Gastrocnemius medialis (tissue), 4 donors: ENCODE measurements around the gene ZNRD2. TPM values are rescaled to one million over a fixed set of nuclear protein-coding genes. Genes with fewer than 3 reads are reported as not detected.
A peak's percentile ranks its signal among the peaks of the same experiment; 100 is the strongest.

Source experiments
- ATAC-seq, 2 donors: fragments of 150-250 bp; one replicate each; pipeline ENCODE4 v1.9.1; 2016
- DNase-seq, 2 donors: peaks; one replicate each; pipeline ENCODE4 v3.0.0-alpha.2; 2019
- H3K27ac ChIP-seq, 4 donors: fragments of 200-600 bp; sonication (generic); 1 replicate in 1 of 4; 2 replicates in 3 of 4; pipeline ENCODE4 v1.5.1; 2016 to 2018; ENCODE audit warnings: mild to moderate bottlenecking in 2 of 4, moderate library complexity in 1 of 4
- H3K27me3 ChIP-seq, 3 donors: fragments of 200-600 bp; sonication (generic) in 2 of 3; 1 replicate in 1 of 3; 2 replicates in 2 of 3; pipeline versions ENCODE4 v1.5.1 to v1.6.0; 2016 to 2019; ENCODE audit warnings: mild to moderate bottlenecking in 1 of 3, moderate library complexity in 1 of 3
- H3K36me3 ChIP-seq, 2 donors: fragments of 200-600 bp; sonication (generic) in 1 of 2; one replicate each; pipeline ENCODE4 v1.5.1; 2017 to 2018
- H3K4me1 ChIP-seq, 2 donors: fragments of 200-600 bp; sonication (generic) in 1 of 2; one replicate each; pipeline ENCODE4 v1.5.1; 2016 to 2017; ENCODE audit warnings: mild to moderate bottlenecking in 2 of 2
- H3K4me3 ChIP-seq, 4 donors: fragments of 200-600 bp; sonication (generic) in 3 of 4; 1 replicate in 1 of 4; 2 replicates in 3 of 4; pipeline ENCODE4 v1.5.1; 2016 to 2019; ENCODE audit warnings: mild to moderate bottlenecking in 2 of 4
- H3K9me3 ChIP-seq, 3 donors: fragments of 200-600 bp; sonication (generic) in 2 of 3; 1 replicate in 1 of 3; 2 replicates in 2 of 3; pipeline ENCODE4 v1.5.1; 2016 to 2019
- POLR2A ChIP-seq, 2 donors: fragments of 450-650 bp; IDR thresholded peaks; one replicate each; pipeline ENCODE4 v1.6.1; 2017; ENCODE audit warnings: antibody characterized with exemption in 2 of 2, mild to moderate bottlenecking in 2 of 2, moderate library complexity in 2 of 2
- in situ Hi-C, 4 donors: fragments of 200-750 bp; cut with MboI; loops; one replicate each; pipeline versions ENCODE4 v1.15.0 to v1.8.0; 2017; ENCODE audit warnings: low sequenced_read_pairs in 4 of 4
- intact Hi-C: fragments of 100-400 bp; cut with DNase I; formaldehyde crosslinking; loops from one replicate; pipeline ENCODE4 v1.15.1; 2023; ENCODE audit warnings: low total_unique reads
- total RNA-seq, 4 donors: library from RNA; depleted of rRNA; stranded (reverse); fragments of >200 nt; gene quantifications; one replicate each; pipeline versions ENCODE4 v1.1.0 to v1.2.3, GENCODE V29; 2016
- TF ChIP-seq, protein P1 (sequence below), 5 experiments: fragments of 450-650 bp in 3 of 5; fragments of 200-600 bp in 2 of 5; sonication (generic) in 2 of 5; IDR thresholded peaks in 4 of 5; conservative IDR thresholded peaks in 1 of 5; 1 replicate in 4 of 5; 2 replicates in 1 of 5; pipeline ENCODE4 v1.5.1; 2016 to 2019; ENCODE audit warnings: antibody characterized with exemption in 5 of 5, mild to moderate bottlenecking in 3 of 5, moderate library complexity in 3 of 5

ZNRD2 gene
- total RNA-seq, 4 donors from 2014 or later: 54.7 to 99.4 (median 75.3) TPM

DNA sequence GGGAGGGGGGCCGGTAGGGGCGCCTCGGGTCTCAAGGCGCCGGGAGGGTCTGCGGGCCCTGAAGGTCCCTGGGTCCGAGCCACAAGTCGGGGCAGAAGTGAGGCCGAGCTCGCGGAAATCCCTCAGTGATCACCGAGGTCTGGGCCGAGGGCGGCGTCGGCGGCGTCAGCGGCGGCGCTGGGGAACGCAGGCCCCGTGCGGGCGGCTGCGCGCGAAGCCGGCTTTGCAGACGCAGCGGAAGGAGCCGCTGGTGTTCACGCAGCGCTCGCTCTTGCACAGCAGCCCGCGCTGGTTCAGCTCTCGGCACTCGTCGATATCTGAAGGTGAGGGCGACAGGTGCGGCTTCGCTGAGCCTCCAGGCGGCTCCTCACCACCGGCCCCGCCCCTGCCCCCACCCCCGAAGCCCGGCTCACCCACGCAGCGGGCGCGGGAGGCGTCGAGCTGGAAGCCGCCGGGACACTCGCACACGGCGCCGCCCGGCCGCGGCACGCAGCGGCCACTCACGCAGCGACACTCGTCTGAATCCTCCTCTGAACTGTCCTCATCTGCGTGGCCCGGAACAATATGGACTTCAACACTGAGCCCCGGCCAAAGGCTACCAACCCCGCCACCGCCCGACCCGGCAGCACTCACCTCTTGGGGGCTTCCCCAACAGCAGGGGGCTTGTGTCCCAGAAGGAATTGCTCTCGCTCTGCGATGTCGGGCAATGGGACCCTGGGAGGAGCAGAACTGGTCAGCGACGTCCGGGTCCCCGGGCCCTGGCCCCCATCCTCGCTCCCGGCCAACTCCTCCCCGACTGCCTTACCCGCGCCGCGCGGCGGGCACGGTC, 31.1 kb upstream of the ZNRD2 start:
- intact Hi-C loops (no loop called here), in situ Hi-C loops (no loop called here)
- peaks cover 0 to 24% of the 10 kb centered on the region in 2 donors for H3K36me3 ChIP-seq
- peak overlapping the region in 3 of 4 donors; percentile 88 to 92 (median 91) for H3K27ac ChIP-seq
- TF ChIP-seq POLR2A (IDR thresholded peaks at IDR 0.05): no peak
- TF ChIP-seq, protein P1, sequence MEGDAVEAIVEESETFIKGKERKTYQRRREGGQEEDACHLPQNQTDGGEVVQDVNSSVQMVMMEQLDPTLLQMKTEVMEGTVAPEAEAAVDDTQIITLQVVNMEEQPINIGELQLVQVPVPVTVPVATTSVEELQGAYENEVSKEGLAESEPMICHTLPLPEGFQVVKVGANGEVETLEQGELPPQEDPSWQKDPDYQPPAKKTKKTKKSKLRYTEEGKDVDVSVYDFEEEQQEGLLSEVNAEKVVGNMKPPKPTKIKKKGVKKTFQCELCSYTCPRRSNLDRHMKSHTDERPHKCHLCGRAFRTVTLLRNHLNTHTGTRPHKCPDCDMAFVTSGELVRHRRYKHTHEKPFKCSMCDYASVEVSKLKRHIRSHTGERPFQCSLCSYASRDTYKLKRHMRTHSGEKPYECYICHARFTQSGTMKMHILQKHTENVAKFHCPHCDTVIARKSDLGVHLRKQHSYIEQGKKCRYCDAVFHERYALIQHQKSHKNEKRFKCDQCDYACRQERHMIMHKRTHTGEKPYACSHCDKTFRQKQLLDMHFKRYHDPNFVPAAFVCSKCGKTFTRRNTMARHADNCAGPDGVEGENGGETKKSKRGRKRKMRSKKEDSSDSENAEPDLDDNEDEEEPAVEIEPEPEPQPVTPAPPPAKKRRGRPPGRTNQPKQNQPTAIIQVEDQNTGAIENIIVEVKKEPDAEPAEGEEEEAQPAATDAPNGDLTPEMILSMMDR (IDR thresholded peaks at IDR 0.05 in 4 of 5, conservative IDR thresholded peaks at IDR 0.05 in 1 of 5): no peak
- ATAC-seq (no peak), DNase-seq (no peak)
- peaks cover 7 to 16% of the 10 kb centered on the region in 2 donors for H3K4me1 ChIP-seq
- no peaks in the 10 kb centered on the region for H3K9me3 ChIP-seq
- no peak overlapping the region for H3K4me3 ChIP-seq
- H3K27me3 ChIP-seq: no peaks in the 10 kb centered on the region

DNA sequence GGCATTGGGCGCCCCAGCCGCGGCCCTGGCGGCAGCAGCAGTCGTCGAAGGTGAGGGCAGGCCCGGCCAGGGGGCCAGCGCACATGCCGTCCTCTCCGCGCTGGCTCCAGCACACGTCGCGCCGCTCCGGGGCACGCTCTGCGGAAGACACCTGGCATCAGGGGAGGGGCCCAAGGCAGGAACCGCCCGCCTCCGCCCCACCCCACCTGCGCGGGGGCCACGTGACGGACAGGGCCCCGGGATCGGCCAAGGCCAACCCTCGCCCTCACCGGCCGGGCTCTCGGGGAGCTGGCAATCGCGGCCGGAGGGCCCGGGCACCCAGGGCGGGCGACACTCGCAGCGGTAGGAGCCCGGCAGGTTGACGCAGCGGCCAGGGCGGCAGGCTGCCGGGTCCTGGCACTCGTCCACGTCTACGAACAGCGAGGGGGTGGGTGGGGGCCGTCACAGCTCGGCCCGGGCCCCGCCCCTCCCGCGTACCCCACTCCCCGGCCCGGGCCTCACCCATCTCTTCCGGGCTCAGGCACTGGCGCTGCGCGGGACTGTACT, 30.5 kb upstream of the ZNRD2 start:
- in situ Hi-C loops (no loop called here), intact Hi-C loops (loop anchor here (1.0 kb wide), 5 partner anchors 18 to 74 kb away; partner anchors contain the start of genes LTBP3, MAP3K11 and ZNRD2)
- ATAC-seq (peak; percentile 3 to 4), DNase-seq (no peak)
- Histone ChIP-seq H3K9me3 (no peaks in the 10 kb centered on the region), H3K4me3 (peak overlapping the region; percentile 60 to 76 (median 64)), H3K27me3 (no peaks in the 10 kb centered on the region), H3K36me3 (peaks cover 0 to 24% of the 10 kb centered on the region in 2 donors), H3K27ac (peak overlapping the region; percentile 86 to 92 (median 90)), H3K4me1 (peaks cover 7 to 16% of the 10 kb centered on the region in 2 donors)
- TF ChIP-seq, protein P1 (IDR thresholded peaks at IDR 0.05 in 4 of 5, conservative IDR thresholded peaks at IDR 0.05 in 1 of 5): peak in 2 of 5 experiments; percentile 57 to 71
- no peak for TF ChIP-seq POLR2A (IDR thresholded peaks at IDR 0.05)

DNA sequence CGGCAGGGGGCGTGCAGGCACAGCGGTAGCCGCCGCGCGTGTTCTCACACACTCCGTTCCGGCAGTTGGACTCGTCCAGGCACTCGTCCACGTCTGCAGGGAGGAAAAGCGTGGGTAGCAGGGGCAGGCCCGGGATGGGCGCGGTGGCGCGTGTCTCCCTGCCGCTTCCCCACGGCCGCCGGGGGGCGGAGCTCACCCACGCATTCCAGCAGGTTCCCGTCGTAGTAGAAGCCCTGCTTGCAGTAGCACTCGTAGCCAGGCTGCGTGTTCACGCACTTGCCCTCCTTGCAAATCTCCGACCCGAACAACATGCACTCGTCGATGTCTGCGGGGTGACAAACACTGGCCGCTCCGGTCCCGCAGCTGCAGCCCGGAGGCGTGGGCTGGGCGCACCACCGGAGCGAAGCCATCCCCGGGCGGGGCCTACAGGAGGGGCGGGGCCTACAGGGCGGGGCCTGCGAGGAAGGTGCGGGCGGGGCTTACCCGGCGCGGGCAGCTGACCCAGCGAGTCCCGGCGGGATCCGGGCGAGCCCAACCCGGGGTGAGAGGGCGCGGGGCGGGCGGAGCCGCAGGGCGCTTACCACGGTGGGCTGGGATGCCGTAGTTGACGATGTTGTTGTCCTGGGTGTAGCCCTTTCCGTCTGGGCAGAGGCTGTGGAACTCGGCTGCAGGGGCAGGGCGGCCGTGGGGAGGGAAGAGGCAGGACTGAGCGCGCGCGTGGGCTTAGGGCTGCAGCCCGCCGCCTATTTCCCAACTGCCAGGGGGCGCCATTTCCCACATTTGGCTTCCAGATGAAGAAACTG, 29.8 kb upstream of the ZNRD2 start:
- no peaks in the 10 kb centered on the region for H3K9me3 ChIP-seq

More for the DNA sequence above, 29.8 kb upstream of the ZNRD2 start:
- ATAC-seq (peak; percentile 88), DNase-seq (peak; percentile 75 to 90)
- intact Hi-C loops: loop anchor here (1.0 kb wide), 5 partner anchors 18 to 74 kb away; partner anchors contain the start of genes LTBP3, MAP3K11 and ZNRD2
- H3K4me1 ChIP-seq: peaks cover 7 to 16% of the 10 kb centered on the region in 2 donors
- peaks cover 0 to 24% of the 10 kb centered on the region in 2 donors for H3K36me3 ChIP-seq
- H3K27ac ChIP-seq: peak overlapping the region; percentile 86 to 92 (median 90)
- H3K27me3 ChIP-seq: no peaks in the 10 kb centered on the region
- TF ChIP-seq, protein P1 (IDR thresholded peaks at IDR 0.05 in 4 of 5, conservative IDR thresholded peaks at IDR 0.05 in 1 of 5): peak; percentile 82 to 96 (median 92)
- peak; percentile 52 to 67 for TF ChIP-seq POLR2A (IDR thresholded peaks at IDR 0.05)
- peak overlapping the region; percentile 60 to 76 (median 64) for H3K4me3 ChIP-seq
- in situ Hi-C loops: no loop called here
